ENCODE results near the gene RDH16.
"Not testable (repeated sequence)": the region's sequence is repeated elsewhere in the genome, so short reads cannot be mapped to it uniquely, and the experiment has no call there.

The RDH16 gene

GRCh38 chr12:56916996-56917333, 40.4 kb downstream of the RDH16 start:
- no peak for DNase-seq (ENCODE audit: low read depth in 2 of 2)
- no peak for TF ChIP-seq CTCF (IDR thresholded peaks at IDR 0.05; ENCODE audit: low read depth, low read length)
- H3K4me3 ChIP-seq (replicated peaks in 1 of 2; ENCODE audit: low read depth in 2 of 2, low read length in 2 of 2), result no peak overlapping the region

GRCh38 chr12:56916296-56916995, 41.0 kb downstream of the RDH16 start:
- DNase-seq (ENCODE audit: low read depth in 2 of 2), result no peak
- no peak overlapping the region for H3K4me3 ChIP-seq (replicated peaks in 1 of 2; ENCODE audit: low read depth in 2 of 2, low read length in 2 of 2)
- no peak for TF ChIP-seq CTCF (IDR thresholded peaks at IDR 0.05; ENCODE audit: low read depth, low read length)

GRCh38 chr12:56914724-56915123, 42.7 kb downstream of the RDH16 start:
- no peak for TF ChIP-seq CTCF (IDR thresholded peaks at IDR 0.05; ENCODE audit: low read depth, low read length)
- no peak for DNase-seq (ENCODE audit: low read depth in 2 of 2)
- H3K4me3 ChIP-seq (replicated peaks in 1 of 2; ENCODE audit: low read depth in 2 of 2, low read length in 2 of 2), result no peak overlapping the region

- TF ChIP-seq CTCF (IDR thresholded peaks at IDR 0.05; ENCODE audit: low read depth, low read length), result no peak
- DNase-seq (ENCODE audit: low read depth in 2 of 2), result no peak
- no peak overlapping the region for H3K4me3 ChIP-seq (replicated peaks in 1 of 2; ENCODE audit: low read depth in 2 of 2, low read length in 2 of 2)
Measured at GRCh38 chr12:56914256-56914655, 43.2 kb downstream of the RDH16 start.

GRCh38 chr12:56909403-56909802, 48.0 kb downstream of the RDH16 start:
- H3K4me3 ChIP-seq (replicated peaks in 1 of 2; ENCODE audit: low read depth in 2 of 2, low read length in 2 of 2), result not testable (repeated sequence)

GRCh38 chr12:56908136-56908535, 49.3 kb downstream of the RDH16 start:
- TF ChIP-seq CTCF (IDR thresholded peaks at IDR 0.05; ENCODE audit: low read depth, low read length), result no peak
- no peak for DNase-seq (ENCODE audit: low read depth in 2 of 2)
- H3K4me3 ChIP-seq (replicated peaks in 1 of 2; ENCODE audit: low read depth in 2 of 2, low read length in 2 of 2), result no peak overlapping the region

More at GRCh38 chr12:56909403-56909802, 48.0 kb downstream of the RDH16 start:
- DNase-seq (ENCODE audit: low read depth in 2 of 2), result not testable (repeated sequence)

- TF ChIP-seq CTCF (IDR thresholded peaks at IDR 0.05; ENCODE audit: low read depth, low read length), result no peak
- no peak overlapping the region for H3K4me3 ChIP-seq (replicated peaks in 1 of 2; ENCODE audit: low read depth in 2 of 2, low read length in 2 of 2)
- DNase-seq (ENCODE audit: low read depth in 2 of 2), result no peak
Measured at GRCh38 chr12:56905852-56906251, 51.6 kb downstream of the RDH16 start.
